GM06990 (cell line): ENCODE results near the gene SLX9.

Experiments
- DNase-seq: peaks from one replicate; pipeline ENCODE4 v3.0.0-alpha.2; 2011; ENCODE audit not compliant: insufficient read length; ENCODE audit errors: extremely low read depth
- H3K27me3 ChIP-seq: replicated peaks from 2 replicates; pipeline ENCODE4 v1.6.0; 2011; ENCODE audit warnings: low read length; ENCODE audit not compliant: control insufficient read depth, insufficient read depth
- H3K36me3 ChIP-seq: 2 replicates; pipeline ENCODE4 v1.5.1; 2011; ENCODE audit warnings: low read length; ENCODE audit not compliant: control insufficient read depth, insufficient read depth
- H3K4me3 ChIP-seq: replicated peaks from 2 replicates; pipeline ENCODE4 v1.5.1; 2011; ENCODE audit warnings: low read depth, mild to moderate bottlenecking, control low read depth, low read length
- TF ChIP-seq, protein P1 (sequence below): IDR thresholded peaks from 2 replicates; pipeline ENCODE4 v1.5.1; 2011; ENCODE audit warnings: low read length, control low read depth, mild to moderate bottlenecking, inconsistent platforms; ENCODE audit not compliant: insufficient read depth, poor library complexity, severe bottlenecking

Gene SLX9

DNA sequence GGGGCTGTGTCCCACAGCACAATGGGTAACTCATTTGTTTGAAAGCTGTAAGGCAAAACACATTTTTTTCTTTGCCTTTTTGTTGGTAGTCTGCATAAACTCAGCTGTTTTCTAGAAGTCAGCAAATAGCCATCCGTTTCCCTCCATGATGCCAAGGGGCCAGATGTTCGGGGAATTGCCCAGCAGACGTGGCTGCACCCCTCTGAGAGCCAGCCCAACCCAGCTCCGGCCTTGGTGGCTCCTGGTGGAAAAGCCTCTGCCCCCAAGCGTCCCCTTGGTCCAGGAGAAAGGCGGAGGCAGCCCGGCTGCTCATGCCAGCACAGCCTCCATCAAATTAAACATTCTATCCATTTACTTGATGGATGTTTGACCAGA is 76.2 kb downstream of the SLX9 start:
- TF ChIP-seq, protein P1, sequence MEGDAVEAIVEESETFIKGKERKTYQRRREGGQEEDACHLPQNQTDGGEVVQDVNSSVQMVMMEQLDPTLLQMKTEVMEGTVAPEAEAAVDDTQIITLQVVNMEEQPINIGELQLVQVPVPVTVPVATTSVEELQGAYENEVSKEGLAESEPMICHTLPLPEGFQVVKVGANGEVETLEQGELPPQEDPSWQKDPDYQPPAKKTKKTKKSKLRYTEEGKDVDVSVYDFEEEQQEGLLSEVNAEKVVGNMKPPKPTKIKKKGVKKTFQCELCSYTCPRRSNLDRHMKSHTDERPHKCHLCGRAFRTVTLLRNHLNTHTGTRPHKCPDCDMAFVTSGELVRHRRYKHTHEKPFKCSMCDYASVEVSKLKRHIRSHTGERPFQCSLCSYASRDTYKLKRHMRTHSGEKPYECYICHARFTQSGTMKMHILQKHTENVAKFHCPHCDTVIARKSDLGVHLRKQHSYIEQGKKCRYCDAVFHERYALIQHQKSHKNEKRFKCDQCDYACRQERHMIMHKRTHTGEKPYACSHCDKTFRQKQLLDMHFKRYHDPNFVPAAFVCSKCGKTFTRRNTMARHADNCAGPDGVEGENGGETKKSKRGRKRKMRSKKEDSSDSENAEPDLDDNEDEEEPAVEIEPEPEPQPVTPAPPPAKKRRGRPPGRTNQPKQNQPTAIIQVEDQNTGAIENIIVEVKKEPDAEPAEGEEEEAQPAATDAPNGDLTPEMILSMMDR, result no peak
- no peak overlapping the region for H3K4me3 ChIP-seq
- H3K36me3 ChIP-seq, result no peaks in the 10 kb centered on the region
- no peaks in the 10 kb centered on the region; the same call in 1 of the 2 replicates for H3K27me3 ChIP-seq
- DNase-seq, result no peak

DNA sequence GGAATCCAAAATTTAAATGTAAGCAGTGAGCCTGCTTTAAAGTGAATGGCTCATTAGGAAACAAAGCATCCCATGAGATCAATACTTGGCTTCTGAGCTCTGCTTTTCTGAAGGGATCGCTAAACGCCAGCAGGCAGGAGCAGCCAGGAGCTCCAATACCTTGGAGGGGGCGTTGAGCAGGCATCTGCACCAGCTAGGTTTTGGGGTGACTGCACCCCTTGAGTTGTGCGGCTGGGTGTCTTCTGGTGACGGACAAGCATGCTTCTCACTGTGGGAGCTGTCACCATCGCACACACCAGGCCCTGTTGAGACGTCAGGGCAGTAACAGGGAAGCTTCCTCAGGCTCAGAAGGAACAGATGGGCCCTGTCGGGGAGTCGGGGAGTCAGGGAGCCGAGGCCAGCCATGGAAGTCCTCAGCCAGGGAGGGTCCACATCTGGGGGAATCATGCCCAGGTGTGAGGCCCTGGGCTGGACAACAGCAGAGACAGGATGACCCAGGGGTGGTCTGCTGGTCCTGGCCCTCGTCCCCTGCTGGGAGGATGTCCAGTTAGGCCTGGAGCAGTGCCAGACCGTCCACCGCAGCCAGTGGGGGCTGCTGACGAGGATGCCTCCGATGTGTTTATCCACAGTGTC is 76.7 kb downstream of the SLX9 start:
- DNase-seq, result no peak
- TF ChIP-seq, protein P1, result no peak
- H3K27me3 ChIP-seq, result no peaks in the 10 kb centered on the region; the same call in 1 of the 2 replicates

DNA sequence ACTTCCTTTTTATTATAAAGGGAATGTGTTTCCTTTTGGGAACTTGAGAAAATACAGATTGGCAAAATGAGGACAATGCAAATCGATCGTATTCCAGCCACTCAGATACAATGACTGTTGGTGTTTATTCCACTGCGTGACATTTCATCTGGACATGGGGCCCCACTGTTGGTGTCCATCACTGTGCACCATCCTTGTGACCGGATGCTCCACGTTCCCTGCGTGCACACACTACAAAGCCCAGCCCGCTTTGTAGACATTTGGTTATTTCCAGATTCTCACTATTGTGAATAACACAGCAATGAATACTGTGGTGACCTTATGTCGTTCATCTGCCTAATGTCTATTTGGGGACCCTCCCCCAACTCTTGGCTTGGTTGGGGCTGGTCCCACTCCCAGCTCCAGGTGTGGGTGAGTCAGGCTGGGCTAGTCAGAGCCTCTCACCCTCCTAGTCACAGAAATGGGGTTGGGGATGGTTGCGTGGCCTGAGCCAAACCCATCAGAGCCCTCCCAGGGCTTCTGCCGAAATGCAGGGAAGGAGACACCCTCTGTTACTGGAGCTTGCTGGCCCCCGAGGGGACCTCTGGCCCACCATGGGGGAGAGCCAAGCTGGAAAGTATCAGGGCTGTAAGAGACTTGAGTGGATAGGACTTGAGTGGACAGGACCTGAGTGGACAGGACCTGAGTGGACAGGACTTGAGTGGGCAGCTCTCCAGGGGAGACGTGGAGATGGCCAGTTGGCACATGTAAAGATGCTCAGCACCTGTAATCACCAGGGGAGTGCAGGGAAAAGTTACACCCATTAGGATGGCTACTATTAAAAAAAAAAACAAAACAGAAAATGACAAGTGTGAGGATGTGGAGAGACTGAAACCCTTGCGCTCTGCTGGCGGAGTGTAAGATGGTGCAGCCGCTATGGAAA is 77.5 kb downstream of the SLX9 start:
- TF ChIP-seq, protein P1, result no peak
- no peaks in the 10 kb centered on the region; the same call in 1 of the 2 replicates for H3K27me3 ChIP-seq
- no peak overlapping the region for H3K4me3 ChIP-seq
- no peak for DNase-seq
- H3K36me3 ChIP-seq, result no peaks in the 10 kb centered on the region

More for the DNA sequence above, 76.7 kb downstream of the SLX9 start:
- Histone ChIP-seq H3K4me3 (no peak overlapping the region), H3K36me3 (no peaks in the 10 kb centered on the region)

DNA sequence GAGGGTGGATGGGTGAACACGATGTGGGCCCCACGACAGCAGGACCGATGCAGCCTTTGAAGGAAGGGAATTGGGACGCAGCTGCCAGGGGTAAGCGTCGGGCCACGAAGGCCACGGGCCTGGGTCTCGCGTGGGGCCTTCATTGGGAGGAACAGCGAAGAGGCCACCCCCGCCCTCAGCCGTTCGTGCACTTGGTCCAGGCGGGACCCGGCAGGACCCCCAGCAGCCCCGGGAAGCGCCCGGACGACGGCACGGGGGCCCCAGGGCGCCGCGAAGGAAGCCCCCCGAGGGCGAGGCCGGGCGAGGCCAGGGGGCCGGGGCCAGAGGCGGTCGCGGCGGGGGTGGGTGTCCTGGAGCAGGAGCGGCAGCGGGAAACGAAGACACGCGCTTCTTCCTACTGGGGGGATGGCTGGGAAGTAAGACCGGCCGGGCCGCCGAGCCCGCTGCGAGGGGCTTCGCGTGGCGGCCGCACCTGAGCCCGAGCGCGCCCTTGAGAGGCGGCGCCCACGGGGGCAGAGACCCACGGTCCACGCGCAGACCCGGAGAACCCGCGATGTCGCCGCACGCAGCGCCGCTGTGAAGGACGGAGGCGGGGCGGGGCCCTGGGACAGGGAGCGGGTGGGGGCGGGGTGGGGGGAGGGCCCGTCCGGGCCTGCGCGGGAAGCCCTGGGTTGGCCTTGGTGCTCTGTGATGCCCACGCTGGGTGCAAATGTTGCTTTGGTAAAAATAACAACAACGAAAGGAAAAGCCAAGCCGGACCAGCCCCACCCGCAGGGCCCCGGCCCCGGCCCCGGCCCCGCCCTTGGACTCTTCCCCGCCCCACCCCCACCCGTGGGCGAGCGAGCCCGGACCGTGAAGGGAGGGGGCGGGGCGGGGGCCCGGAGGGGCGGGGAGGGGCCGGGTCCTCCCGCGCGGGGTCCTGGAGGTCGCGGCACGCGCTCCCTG is 78.6 kb downstream of the SLX9 start:
- TF ChIP-seq, protein P1, result no peak

DNA sequence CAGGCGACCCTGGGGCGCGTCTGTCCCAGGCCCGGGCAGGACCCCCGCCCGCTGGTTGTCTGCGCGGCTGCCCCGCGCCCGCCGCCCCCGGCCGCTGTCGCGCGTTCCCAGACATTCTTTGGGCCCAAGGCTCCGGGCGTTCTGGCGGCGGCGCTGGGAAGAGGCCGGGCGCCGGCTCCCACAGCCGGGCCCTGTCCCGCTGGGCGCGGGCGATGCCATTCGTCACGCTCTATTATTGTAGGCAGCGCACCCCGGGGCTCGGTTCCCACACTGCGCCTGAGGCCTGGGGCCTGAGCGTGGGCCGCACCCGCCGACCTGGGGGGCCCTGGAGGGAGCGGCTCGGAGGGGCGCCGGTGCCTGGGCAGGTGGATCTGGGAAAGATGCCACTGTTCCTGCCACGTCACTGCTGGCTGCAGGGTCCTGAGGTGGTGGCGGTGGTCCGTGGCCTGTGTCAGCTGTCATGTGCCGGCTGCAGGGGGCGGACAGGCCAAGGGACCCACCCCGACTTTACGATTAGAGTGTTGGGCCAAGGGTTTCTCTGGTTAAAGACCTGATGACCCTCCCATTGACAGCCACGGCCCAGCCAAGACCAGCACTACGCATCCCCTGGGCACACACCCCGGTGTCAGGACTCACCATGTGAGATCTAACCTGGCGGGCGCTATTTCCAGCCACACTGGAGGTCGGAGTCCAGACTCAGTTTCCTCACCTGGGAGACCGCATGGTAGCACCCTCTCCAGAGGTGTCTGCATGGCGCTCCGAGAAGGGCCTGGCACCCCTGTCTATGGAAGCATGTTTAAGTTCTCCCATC is 79.5 kb downstream of the SLX9 start:
- no peaks in the 10 kb centered on the region; the same call in 1 of the 2 replicates for H3K27me3 ChIP-seq
- TF ChIP-seq, protein P1, result no peak
- no peak overlapping the region for H3K4me3 ChIP-seq
- no peak for DNase-seq
- no peaks in the 10 kb centered on the region for H3K36me3 ChIP-seq

More for the DNA sequence above, 78.6 kb downstream of the SLX9 start:
- Histone ChIP-seq H3K36me3 (no peaks in the 10 kb centered on the region), H3K27me3 (no peaks in the 10 kb centered on the region; the same call in 1 of the 2 replicates), H3K4me3 (no peak overlapping the region)
- no peak for DNase-seq
